ENCODE measurements around the gene OCA2. TPM values are rescaled to one million over a fixed set of nuclear protein-coding genes. Genes with fewer than 3 reads are reported as not detected.

OCA2 gene
- total RNA-seq, 2 donors from 2014 or later, result not detected

DNA sequence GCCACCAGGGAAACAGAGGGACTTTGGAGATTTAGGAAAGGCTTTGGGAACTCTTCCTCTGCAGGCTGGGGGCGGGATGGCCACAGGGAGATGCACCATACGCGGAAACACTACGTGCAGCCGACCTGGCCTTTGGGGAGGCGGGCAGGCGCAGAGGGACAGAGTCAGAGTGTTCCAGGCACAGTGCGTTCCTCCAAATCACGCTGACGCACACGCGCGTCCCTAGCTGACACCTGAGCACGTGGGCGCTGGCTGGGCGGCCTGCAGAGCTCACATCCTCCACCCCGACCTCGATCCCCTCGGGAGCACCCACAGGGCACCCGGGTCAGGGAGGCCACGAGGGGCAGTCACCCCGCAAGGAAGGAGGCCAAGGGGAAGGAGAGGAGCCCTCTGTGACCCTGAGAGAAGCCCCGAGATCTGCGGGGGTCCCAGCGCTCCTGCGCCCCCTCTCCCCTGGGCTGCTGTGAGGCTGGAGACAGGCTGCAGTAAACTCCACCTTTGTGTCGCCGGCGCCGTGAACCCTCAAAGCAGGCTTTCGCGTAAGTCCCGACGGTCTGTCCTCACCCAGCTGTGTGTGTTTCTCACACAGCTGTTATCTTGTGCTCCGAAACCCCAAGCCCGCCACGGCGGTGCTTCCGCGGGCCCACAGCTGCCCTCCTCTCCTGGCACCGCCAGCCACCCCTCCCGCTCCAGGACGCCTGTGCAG lies 196.3 kb downstream of the OCA2 start:
- Mint-ChIP-seq H3K4me1 (ENCODE audit: low read depth in 2 of 2) (no peaks in the 10 kb centered on the region), H3K9me3 (peaks cover 9% of the 10 kb centered on the region), H3K27me3 (no peaks in the 10 kb centered on the region), H3K36me3 (no peaks in the 10 kb centered on the region), H3K27ac (no peak overlapping the region), H3K4me3 (no peak overlapping the region)
- ATAC-seq, result peak in 1 of 2 donors; percentile 27
- no peak for DNase-seq (ENCODE audit: low spot score)

DNA sequence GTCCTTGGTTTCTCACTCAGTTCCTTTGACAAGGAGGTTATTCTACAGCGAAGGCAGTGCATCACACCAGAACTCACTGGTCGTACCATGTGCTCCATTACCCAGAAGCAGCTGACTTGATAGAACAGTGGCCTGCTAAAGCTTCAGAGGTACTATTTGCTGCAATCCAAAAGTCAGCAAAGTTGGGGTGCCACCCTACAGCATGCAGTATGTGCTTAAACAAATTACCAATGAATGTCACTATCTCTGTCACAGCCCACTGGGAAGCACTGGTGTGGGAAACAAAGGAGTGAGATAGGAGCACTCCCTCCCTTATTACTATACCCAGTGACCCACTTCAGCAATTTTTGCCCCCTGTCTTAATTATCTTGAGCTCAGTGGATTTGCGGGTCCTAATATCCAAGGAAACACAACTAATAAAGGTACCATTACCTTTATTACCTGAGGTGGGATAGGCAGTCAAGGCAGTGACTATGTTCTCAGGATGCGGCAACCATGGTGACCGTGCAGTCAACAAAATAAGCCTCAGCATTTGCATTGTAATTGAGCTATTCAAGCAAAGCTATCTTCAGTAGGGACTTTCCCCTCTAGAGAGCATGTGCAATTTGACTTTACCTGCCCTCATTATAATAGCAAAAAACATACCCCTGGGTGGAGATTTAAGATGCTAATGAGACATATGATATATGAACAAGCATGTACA lies 199.4 kb downstream of the OCA2 start:
- Mint-ChIP-seq H3K27me3 (no peaks in the 10 kb centered on the region), H3K9me3 (peaks cover 18% of the 10 kb centered on the region), H3K4me1 (ENCODE audit: low read depth in 2 of 2) (no peaks in the 10 kb centered on the region), H3K27ac (no peak overlapping the region), H3K36me3 (no peaks in the 10 kb centered on the region), H3K4me3 (no peak overlapping the region)
- ATAC-seq, result no peak
- no peak for DNase-seq (ENCODE audit: low spot score)

DNA sequence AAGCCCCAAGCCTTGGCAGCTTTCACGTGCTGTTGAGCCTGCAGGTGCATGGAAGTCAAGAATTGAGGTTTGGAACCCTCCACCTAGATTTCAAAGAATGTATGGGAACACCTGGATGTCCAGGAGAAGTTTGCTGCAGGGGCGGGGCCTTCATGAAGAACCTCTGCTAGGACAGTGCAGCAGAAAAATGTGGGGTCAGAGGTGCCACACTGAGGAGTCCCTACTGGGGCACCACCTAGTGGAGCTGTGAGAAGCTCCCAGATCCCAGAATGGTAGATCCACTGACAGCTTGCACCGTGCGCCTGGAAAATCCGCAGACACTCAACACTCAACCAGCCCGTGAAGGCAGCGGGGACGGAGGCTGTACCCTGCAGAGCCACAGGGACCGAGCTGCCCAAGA lies 201.6 kb downstream of the OCA2 start:
- peak in 1 of 2 donors; percentile 27 for ATAC-seq
- Mint-ChIP-seq H3K4me3 (no peak overlapping the region), H3K36me3 (peaks cover 8% of the 10 kb centered on the region), H3K9me3 (peaks cover 24% of the 10 kb centered on the region), H3K27ac (no peak overlapping the region), H3K4me1 (ENCODE audit: low read depth in 2 of 2) (no peaks in the 10 kb centered on the region), H3K27me3 (no peaks in the 10 kb centered on the region)
- DNase-seq (ENCODE audit: low spot score), result no peak

DNA sequence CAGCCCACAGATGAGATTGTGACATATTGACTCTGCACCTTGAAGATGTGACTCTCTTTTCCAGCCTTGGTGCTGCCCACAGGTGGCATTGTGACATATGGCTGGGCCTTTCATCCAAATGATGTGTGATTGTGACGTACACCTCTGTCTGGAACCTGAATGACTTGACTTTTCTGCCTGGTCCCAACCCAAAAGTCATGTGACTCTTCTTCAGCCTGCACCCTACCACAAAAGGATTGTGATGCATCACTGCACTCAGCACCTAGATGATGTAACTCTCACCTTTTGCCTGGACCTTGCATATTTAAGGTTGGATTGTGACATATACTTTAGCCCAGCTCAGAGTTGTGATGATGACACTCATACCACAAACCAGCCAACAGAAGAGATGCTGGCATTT lies 204.5 kb downstream of the OCA2 start:
- ATAC-seq (no peak), DNase-seq (ENCODE audit: low spot score) (no peak)
- Mint-ChIP-seq H3K27me3 (no peaks in the 10 kb centered on the region), H3K27ac (no peak overlapping the region), H3K36me3 (peaks cover 12% of the 10 kb centered on the region), H3K4me1 (ENCODE audit: low read depth in 2 of 2) (no peaks in the 10 kb centered on the region), H3K9me3 (peaks cover 28% of the 10 kb centered on the region), H3K4me3 (no peak overlapping the region)

DNA sequence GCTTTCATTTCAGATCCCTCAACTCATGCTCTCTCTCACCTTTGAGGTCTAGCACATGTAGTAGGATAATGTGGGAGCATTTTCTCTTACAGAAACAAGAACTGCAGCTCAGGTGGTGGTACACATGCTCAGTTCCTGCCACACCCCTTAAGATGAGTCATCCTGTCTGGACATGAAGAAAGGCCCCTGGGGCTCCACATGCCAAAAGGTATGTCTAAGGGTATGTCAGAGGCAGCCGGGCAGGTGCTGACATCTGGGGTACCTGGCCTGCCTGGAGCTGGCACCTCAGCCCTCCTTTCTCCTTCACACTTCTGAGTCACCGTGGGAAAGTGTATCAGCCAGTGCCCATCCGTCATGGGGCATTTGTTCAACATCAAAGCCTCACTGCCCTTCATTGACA lies 209.9 kb downstream of the OCA2 start:
- H3K4me1 Mint-ChIP-seq (ENCODE audit: low read depth in 2 of 2), result no peaks in the 10 kb centered on the region
- peaks cover 0 to 6% of the 10 kb centered on the region in 2 donors for H3K27me3 Mint-ChIP-seq
- no peak for DNase-seq (ENCODE audit: low spot score)
- peaks cover 19% of the 10 kb centered on the region for H3K9me3 Mint-ChIP-seq
- peaks cover 11% of the 10 kb centered on the region for H3K36me3 Mint-ChIP-seq
- no peak overlapping the region for H3K4me3 Mint-ChIP-seq
- ATAC-seq, result no peak
- no peak overlapping the region for H3K27ac Mint-ChIP-seq

DNA sequence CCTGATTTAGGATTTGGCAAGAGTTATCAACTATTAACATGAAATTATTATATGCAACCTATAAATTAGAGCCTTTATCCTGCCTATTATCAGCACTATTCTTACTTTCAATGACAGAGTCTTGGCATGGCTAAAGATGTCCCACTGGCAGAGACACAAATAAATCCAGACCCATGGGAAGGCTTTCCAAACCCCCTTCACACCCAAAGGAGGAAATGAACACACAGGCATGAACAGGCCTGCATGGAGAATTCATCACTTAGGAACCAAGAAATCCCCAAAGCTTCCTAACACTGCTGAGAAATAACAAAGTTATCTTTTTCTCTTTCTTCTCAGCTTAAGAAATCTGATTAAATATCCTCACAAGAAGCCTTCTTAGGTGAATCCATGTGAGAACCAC lies 213.9 kb downstream of the OCA2 start:
- no peak overlapping the region for H3K4me3 Mint-ChIP-seq
- H3K36me3 Mint-ChIP-seq, result peaks cover 3% of the 10 kb centered on the region
- DNase-seq (ENCODE audit: low spot score) (no peak), ATAC-seq (no peak)
- H3K9me3 Mint-ChIP-seq, result peaks cover 14% of the 10 kb centered on the region
- H3K4me1 Mint-ChIP-seq (ENCODE audit: low read depth in 2 of 2), result no peaks in the 10 kb centered on the region
- H3K27me3 Mint-ChIP-seq, result peaks cover 0 to 6% of the 10 kb centered on the region in 2 donors
- no peak overlapping the region for H3K27ac Mint-ChIP-seq

DNA sequence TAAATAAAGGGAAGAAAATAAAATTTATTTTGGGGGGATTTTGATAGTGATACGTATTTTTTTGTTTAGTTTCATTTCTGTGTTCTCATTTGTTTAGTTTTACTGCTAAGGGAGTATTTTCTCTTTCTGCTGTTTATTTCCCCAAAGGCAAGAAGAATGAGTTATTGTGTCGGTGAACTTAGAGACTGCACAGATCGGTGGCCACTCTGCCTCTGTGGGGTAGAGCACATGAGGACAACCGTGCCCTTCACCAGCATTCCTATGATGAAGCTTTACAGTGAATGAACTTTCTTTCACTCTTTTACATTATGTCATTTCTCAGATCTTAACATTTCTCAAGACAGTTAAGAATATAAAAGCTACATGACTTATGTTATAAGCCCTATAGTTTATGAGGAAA lies 214.4 kb downstream of the OCA2 start:
- Mint-ChIP-seq H3K9me3 (peaks cover 13% of the 10 kb centered on the region), H3K4me1 (ENCODE audit: low read depth in 2 of 2) (no peaks in the 10 kb centered on the region), H3K27me3 (peaks cover 0 to 6% of the 10 kb centered on the region in 2 donors), H3K27ac (no peak overlapping the region), H3K4me3 (no peak overlapping the region), H3K36me3 (no peaks in the 10 kb centered on the region)
- ATAC-seq (no peak), DNase-seq (ENCODE audit: low spot score) (no peak)

DNA sequence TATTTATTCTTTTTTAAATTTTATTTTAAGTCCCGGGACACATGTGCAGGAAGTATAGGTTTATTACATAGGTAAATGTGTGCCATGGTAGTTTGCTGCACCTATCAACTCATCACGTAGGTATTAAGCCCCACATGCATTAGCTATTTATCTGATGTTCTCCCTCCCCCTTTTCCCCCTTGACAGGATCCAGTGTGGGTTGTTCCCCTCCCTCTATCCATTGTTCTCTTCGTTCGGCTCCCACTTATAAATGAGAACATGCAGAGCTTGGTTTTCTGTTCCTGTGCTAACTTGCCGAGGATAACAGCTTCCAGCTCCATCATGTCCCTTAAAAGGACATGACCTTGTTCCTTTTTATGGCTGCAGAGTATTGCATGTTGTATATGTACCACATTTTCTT lies 220.3 kb downstream of the OCA2 start:
- Mint-ChIP-seq H3K4me1 (ENCODE audit: low read depth in 2 of 2) (no peaks in the 10 kb centered on the region), H3K9me3 (peaks cover 6% of the 10 kb centered on the region), H3K36me3 (no peaks in the 10 kb centered on the region), H3K4me3 (no peak overlapping the region), H3K27me3 (no peaks in the 10 kb centered on the region), H3K27ac (no peak overlapping the region)
- ATAC-seq (no peak), DNase-seq (ENCODE audit: low spot score) (no peak)

DNA sequence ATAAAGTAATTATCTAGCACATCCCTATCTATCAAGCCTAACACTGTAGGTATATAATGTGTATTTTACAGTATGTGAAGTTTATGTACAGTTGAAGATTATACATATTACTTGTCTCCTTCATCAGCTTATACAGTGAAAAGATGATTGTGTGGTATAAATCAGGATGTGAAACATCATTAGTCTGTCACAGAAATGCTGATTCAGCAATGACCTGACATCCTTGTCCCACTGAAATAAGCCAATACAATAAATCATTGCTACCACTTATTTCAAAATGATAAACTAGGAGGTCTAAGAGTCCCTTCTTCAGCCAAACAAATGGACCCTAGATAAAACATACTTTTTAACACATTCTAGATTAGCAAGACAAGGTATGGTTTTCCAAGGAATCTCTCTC lies 225.3 kb downstream of the OCA2 start:
- no peaks in the 10 kb centered on the region for H3K4me1 Mint-ChIP-seq (ENCODE audit: low read depth in 2 of 2)
- no peaks in the 10 kb centered on the region for H3K36me3 Mint-ChIP-seq
- no peaks in the 10 kb centered on the region for H3K9me3 Mint-ChIP-seq
- no peaks in the 10 kb centered on the region for H3K27me3 Mint-ChIP-seq
- DNase-seq (ENCODE audit: low spot score) (no peak), ATAC-seq (no peak)
- H3K27ac Mint-ChIP-seq, result no peak overlapping the region
- no peak overlapping the region for H3K4me3 Mint-ChIP-seq

DNA sequence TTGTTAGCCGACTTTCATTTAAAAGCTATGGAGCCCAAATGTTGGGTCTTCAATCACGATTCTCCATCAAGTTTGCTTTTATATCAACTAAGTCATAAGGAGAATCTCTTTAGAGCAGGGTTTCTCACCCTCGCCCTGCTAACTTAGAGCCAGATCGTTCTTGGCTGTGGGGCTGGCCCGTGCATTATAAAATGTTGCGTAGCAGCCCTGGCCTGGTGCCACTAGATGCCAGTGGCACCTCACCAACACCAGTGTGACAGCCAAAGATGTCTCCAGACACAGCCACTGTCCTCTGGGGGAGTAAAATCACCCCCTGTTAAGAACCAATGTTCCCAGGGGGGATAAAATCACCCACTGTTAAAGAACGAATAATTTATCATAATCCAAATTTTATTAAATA lies 226.1 kb downstream of the OCA2 start:
- ATAC-seq, result no peak
- no peaks in the 10 kb centered on the region for H3K4me1 Mint-ChIP-seq (ENCODE audit: low read depth in 2 of 2)
- H3K27ac Mint-ChIP-seq, result no peak overlapping the region
- no peaks in the 10 kb centered on the region for H3K27me3 Mint-ChIP-seq
- no peaks in the 10 kb centered on the region for H3K9me3 Mint-ChIP-seq
- no peak for DNase-seq (ENCODE audit: low spot score)
- H3K36me3 Mint-ChIP-seq, result no peaks in the 10 kb centered on the region
- H3K4me3 Mint-ChIP-seq, result no peak overlapping the region

DNA sequence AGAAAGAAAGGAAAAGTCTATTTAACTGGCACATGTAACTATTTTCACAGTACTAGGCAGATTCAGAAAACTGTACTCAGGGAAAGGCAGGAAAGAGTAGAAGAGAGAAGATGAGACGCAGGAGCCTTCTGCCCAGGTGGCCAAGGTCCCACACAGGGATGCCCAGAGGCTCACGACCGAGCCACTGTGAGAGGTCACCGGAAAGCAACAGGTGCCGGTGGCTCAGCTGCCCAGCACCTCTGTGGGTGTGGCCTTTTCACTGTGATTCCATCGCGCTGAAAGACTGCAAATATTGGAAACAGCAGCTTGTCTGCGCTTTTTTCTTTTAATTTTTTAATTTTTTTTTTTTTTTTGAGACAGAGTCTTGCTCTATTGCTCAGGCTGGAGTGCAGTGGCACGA lies 226.8 kb downstream of the OCA2 start:
- H3K4me3 Mint-ChIP-seq, result no peak overlapping the region
- H3K9me3 Mint-ChIP-seq, result no peaks in the 10 kb centered on the region
- no peak overlapping the region for H3K27ac Mint-ChIP-seq
- no peaks in the 10 kb centered on the region for H3K27me3 Mint-ChIP-seq
- no peaks in the 10 kb centered on the region for H3K4me1 Mint-ChIP-seq (ENCODE audit: low read depth in 2 of 2)
- no peak for DNase-seq (ENCODE audit: low spot score)
- no peak for ATAC-seq
- no peaks in the 10 kb centered on the region for H3K36me3 Mint-ChIP-seq

DNA sequence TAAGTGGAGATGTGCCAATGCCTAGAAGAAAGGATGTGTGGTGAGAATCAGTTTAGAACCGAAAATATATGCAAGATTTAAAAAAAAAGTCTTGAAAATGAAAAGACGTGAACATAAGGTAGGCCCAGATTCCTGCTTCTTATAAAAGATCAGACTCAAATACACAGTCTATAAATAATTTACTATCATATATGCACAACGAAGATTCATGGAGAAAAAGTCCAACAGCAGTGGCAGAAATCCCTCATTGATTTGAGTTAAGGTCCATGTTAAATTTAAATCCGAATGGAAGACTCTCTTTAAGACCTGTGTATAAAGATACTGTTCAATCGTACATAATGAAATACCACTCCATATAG lies 227.2 kb downstream of the OCA2 start:
- ATAC-seq (no peak), DNase-seq (ENCODE audit: low spot score) (no peak)
- no peak overlapping the region for H3K27ac Mint-ChIP-seq
- H3K27me3 Mint-ChIP-seq, result no peaks in the 10 kb centered on the region
- H3K4me3 Mint-ChIP-seq, result no peak overlapping the region
- no peaks in the 10 kb centered on the region for H3K9me3 Mint-ChIP-seq
- no peaks in the 10 kb centered on the region for H3K4me1 Mint-ChIP-seq (ENCODE audit: low read depth in 2 of 2)
- H3K36me3 Mint-ChIP-seq, result no peaks in the 10 kb centered on the region

DNA sequence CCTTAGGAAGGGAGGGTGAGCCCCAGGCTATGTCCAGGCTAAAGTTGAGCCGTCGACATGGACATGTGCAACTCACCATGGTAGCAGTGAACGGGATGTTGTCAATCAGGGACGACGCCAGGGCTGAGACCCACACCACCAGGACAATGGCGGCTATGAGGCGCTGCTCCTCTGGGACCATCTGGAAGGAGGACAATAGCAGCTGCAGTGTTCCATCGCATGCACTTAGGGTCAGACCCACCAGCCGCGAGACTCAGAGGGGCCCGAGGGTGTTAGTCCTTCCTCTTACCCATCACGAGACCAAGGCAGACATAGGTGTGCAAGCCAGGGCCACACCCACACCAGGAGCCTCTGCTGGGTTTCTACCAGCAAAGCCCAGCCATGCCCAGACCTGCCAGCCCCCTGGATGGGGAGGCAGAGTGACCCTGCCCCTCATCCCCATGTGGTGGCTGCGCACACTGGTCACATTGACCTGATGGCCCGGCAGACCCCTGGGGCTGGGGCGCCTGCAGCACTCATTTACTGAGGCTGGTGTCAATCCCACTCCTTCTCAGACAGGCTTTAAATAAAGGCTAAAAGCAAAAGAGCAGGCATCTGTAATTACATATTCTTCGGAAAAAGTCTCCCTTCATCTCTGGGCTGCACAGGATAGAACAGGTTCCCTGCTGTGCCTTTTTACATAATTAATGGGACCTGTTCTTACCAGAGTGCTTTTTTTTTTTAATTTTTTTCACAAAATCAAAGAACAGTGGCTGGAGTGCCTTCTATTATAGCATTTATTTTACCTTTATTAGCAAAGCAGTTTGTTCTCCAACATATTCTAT lies 227.8 kb downstream of the OCA2 start:
- Mint-ChIP-seq H3K27ac (no peak overlapping the region), H3K27me3 (no peaks in the 10 kb centered on the region), H3K4me3 (no peak overlapping the region), H3K36me3 (no peaks in the 10 kb centered on the region), H3K9me3 (no peaks in the 10 kb centered on the region), H3K4me1 (ENCODE audit: low read depth in 2 of 2) (no peaks in the 10 kb centered on the region)
- ATAC-seq (peak; percentile 24 to 28), DNase-seq (ENCODE audit: low spot score) (no peak)

DNA sequence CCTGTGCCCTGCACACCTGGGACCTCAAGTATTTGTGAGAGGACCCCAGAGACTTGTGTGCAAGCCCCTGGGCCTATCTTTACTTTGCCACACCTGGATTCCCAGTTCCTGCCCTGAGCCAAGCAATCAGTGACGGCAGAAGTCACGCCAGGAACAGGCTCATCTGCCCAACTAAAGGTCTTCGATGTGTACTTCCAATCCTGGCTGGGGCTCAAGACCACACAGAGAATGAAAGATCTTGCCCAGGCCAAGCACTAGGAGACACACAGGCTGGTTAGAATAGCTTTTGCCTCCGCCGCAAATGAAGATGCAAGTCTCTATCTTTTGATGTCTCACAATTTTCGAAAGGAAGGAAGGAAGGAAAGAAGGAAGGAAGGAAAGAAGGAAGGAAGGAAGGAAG lies 228.8 kb downstream of the OCA2 start:
- H3K27ac Mint-ChIP-seq, result no peak overlapping the region
- DNase-seq (ENCODE audit: low spot score) (no peak), ATAC-seq (no peak)
- H3K4me1 Mint-ChIP-seq (ENCODE audit: low read depth in 2 of 2), result no peaks in the 10 kb centered on the region
- no peak overlapping the region for H3K4me3 Mint-ChIP-seq
- no peaks in the 10 kb centered on the region for H3K36me3 Mint-ChIP-seq
- H3K27me3 Mint-ChIP-seq, result peaks cover 0 to 3% of the 10 kb centered on the region in 2 donors
- no peaks in the 10 kb centered on the region for H3K9me3 Mint-ChIP-seq

All from natural killer cell treated with Interleukin-12 subunit alpha and Interleukin-12 subunit beta and Interleukin-15 and Interleukin-18, amount 100 ng/mL, for 72 hours (primary cell).